Panc1 (cell line): ENCODE results near the gene NELL2. TPM values are rescaled to one million over a fixed set of nuclear protein-coding genes. Genes with fewer than 3 reads are reported as not detected.

Experiments
- ATAC-seq: fragments of 200-7000 bp; cut with Tn5 transposase; 2 replicates; pipeline ENCODE4 v1.9.1; 2020; ENCODE audit warnings: mild to moderate bottlenecking, moderate library complexity
- BruUV-seq: library from RNA; stranded (reverse); fragments of 400-500 nt; replicated peaks from 2 replicates; lab custom pipeline; 2021; lab: Mats Ljungman, UMichigan
- CTCF ChIA-PET: fragments of 300-600 bp; sonication (Branson Sonifier 250); formaldehyde crosslinking; loops from one replicate; lab custom pipeline; 2022; ENCODE audit warnings: antibody characterized with exemption; lab: Charles Lee
- POLR2A ChIA-PET: fragments of 300-600 bp; sonication (Branson Sonifier 250); formaldehyde crosslinking; loops from one replicate; lab custom pipeline; 2022; ENCODE audit warnings: antibody characterized with exemption; lab: Charles Lee
- DNase-seq: peaks from one replicate; pipeline ENCODE4 v3.0.0-alpha.2; 2010; ENCODE audit warnings: low read depth, low spot score
- H3K27ac ChIP-seq: 2 replicates; pipeline ENCODE4 v1.5.1; 2011; ENCODE audit warnings: mild to moderate bottlenecking, low read length, inconsistent platforms
- H3K27me3 ChIP-seq: fragments of 200-500 bp; sonication (Bioruptor generic); 2 replicates; pipeline ENCODE4 v1.6.0; 2014; ENCODE audit warnings: low read length, inconsistent platforms; ENCODE audit not compliant: control insufficient read depth, insufficient read depth
- H3K36me3 ChIP-seq: fragments of 200-500 bp; sonication (Bioruptor generic); 2 replicates; pipeline ENCODE4 v1.5.1; 2014; ENCODE audit warnings: inconsistent platforms, mild to moderate bottlenecking, low read length, moderate library complexity; ENCODE audit not compliant: control insufficient read depth, insufficient read depth
- H3K4me1 ChIP-seq: 2 replicates; pipeline ENCODE4 v1.5.1; 2011; ENCODE audit warnings: inconsistent platforms, mild to moderate bottlenecking, low read length, moderate library complexity; ENCODE audit not compliant: control insufficient read depth, insufficient read depth
- H3K4me3 ChIP-seq, 2 experiments: 2 replicates each; pipeline ENCODE4 v1.5.1; 2011 to 2012; ENCODE audit warnings: low read depth in 2 of 2, low read length in 2 of 2, mild to moderate bottlenecking in 2 of 2, inconsistent platforms in 1 of 2, moderate library complexity in 1 of 2
- H3K9me3 ChIP-seq: fragments of 200-500 bp; sonication (Bioruptor generic); 2 replicates; pipeline ENCODE4 v1.5.1; 2014; ENCODE audit warnings: low read depth, mild to moderate bottlenecking, inconsistent platforms, low read length, moderate library complexity; ENCODE audit not compliant: control insufficient read depth, insufficient read depth
- POLR2AphosphoS5 ChIP-seq: IDR thresholded peaks from 2 replicates; pipeline ENCODE4 v1.6.1; 2012; ENCODE audit warnings: mild to moderate bottlenecking, low read depth, low read length, moderate library complexity
- SIN3A ChIP-seq: IDR thresholded peaks from 2 replicates; pipeline ENCODE4 v1.6.1; 2012; ENCODE audit warnings: low read depth, mild to moderate bottlenecking, low read length, moderate library complexity, borderline replicate concordance; ENCODE audit not compliant: insufficient read depth
- TCF7L2 ChIP-seq: IDR thresholded peaks from 2 replicates; pipeline ENCODE4 v1.6.1; 2011; ENCODE audit warnings: mild to moderate bottlenecking, low read depth, low read length, inconsistent platforms
- in situ Hi-C: cut with HindIII; loops from 2 replicates; pipeline ENCODE4 v1.10.0; 2016; ENCODE audit warnings: low sequenced_read_pairs, low pct_unique_long_range_greater_than_20kb
- intact Hi-C: fragments of 100-400 bp; cut with micrococcal nuclease; formaldehyde crosslinking; loops from one replicate; pipeline ENCODE4 v1.10.0; 2022; ENCODE audit not compliant: unreplicated experiment
- total RNA-seq: library from RNA; stranded (reverse); gene quantifications from one replicate; pipeline ENCODE4 v1.2.1, GENCODE V29; 2021; ENCODE audit not compliant: unreplicated experiment
- TF ChIP-seq, protein P1 (sequence below), 2 experiments: IDR thresholded peaks; 2 replicates each; pipeline ENCODE4 v1.6.1; 2011 to 2012; ENCODE audit warnings: low read depth in 2 of 2, control low read depth in 1 of 2, low read length in 1 of 2, mild to moderate bottlenecking in 1 of 2, moderate library complexity in 1 of 2; ENCODE audit not compliant: insufficient read depth in 1 of 2
- TF ChIP-seq, protein P2 (sequence below): fragments of 450-650 bp; IDR thresholded peaks from 2 replicates; pipeline ENCODE4 v1.5.1; 2017; ENCODE audit warnings: mild to moderate bottlenecking

Gene NELL2
- total RNA-seq, 1 experiment from 2014 or later: 0.28 TPM

DNA sequence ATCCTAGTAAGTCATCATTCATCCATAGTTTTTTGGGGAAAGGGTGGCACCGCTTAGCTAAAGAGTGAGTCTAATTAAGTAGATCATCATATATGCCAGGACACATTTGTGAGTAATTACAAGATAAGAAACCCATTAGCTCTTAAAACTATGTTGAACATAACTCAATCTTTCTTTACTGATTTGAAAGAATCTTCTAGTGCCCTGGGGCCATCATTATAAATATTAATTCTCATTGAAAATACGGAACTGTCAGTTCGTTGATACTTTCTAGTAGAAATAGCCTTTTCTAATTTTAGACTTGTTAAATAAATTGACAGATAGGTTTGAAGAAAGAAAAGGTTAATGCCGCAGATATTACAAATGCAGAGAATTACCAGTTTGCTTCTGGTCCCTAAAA lies 312.6 kb downstream of the NELL2 start:
- in situ Hi-C loops: no loop called here
- no peak overlapping the region for H3K4me3 ChIP-seq
- TF ChIP-seq SIN3A (no peak), POLR2AphosphoS5 (no peak), TCF7L2 (no peak)
- TF ChIP-seq, protein P1, sequence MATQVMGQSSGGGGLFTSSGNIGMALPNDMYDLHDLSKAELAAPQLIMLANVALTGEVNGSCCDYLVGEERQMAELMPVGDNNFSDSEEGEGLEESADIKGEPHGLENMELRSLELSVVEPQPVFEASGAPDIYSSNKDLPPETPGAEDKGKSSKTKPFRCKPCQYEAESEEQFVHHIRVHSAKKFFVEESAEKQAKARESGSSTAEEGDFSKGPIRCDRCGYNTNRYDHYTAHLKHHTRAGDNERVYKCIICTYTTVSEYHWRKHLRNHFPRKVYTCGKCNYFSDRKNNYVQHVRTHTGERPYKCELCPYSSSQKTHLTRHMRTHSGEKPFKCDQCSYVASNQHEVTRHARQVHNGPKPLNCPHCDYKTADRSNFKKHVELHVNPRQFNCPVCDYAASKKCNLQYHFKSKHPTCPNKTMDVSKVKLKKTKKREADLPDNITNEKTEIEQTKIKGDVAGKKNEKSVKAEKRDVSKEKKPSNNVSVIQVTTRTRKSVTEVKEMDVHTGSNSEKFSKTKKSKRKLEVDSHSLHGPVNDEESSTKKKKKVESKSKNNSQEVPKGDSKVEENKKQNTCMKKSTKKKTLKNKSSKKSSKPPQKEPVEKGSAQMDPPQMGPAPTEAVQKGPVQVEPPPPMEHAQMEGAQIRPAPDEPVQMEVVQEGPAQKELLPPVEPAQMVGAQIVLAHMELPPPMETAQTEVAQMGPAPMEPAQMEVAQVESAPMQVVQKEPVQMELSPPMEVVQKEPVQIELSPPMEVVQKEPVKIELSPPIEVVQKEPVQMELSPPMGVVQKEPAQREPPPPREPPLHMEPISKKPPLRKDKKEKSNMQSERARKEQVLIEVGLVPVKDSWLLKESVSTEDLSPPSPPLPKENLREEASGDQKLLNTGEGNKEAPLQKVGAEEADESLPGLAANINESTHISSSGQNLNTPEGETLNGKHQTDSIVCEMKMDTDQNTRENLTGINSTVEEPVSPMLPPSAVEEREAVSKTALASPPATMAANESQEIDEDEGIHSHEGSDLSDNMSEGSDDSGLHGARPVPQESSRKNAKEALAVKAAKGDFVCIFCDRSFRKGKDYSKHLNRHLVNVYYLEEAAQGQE (IDR thresholded peaks at IDR 0.05; ENCODE audit: insufficient read depth in 1 of 2, low read depth in 2 of 2, low read length in 1 of 2): no peak
- TF ChIP-seq, protein P2, sequence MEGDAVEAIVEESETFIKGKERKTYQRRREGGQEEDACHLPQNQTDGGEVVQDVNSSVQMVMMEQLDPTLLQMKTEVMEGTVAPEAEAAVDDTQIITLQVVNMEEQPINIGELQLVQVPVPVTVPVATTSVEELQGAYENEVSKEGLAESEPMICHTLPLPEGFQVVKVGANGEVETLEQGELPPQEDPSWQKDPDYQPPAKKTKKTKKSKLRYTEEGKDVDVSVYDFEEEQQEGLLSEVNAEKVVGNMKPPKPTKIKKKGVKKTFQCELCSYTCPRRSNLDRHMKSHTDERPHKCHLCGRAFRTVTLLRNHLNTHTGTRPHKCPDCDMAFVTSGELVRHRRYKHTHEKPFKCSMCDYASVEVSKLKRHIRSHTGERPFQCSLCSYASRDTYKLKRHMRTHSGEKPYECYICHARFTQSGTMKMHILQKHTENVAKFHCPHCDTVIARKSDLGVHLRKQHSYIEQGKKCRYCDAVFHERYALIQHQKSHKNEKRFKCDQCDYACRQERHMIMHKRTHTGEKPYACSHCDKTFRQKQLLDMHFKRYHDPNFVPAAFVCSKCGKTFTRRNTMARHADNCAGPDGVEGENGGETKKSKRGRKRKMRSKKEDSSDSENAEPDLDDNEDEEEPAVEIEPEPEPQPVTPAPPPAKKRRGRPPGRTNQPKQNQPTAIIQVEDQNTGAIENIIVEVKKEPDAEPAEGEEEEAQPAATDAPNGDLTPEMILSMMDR: no peak
- ChIA-PET POLR2A (no interaction called here), CTCF (no interaction called here)
- no TSS peak for BruUV-seq
- H3K27me3 ChIP-seq: no peaks in the 10 kb centered on the region
- no peaks in the 10 kb centered on the region for H3K36me3 ChIP-seq
- ATAC-seq: no peak
- DNase-seq: no peak
- intact Hi-C loops: no loop called here
- H3K9me3 ChIP-seq: no peaks in the 10 kb centered on the region
- H3K4me1 ChIP-seq: no peaks in the 10 kb centered on the region
- no peak overlapping the region for H3K27ac ChIP-seq

DNA sequence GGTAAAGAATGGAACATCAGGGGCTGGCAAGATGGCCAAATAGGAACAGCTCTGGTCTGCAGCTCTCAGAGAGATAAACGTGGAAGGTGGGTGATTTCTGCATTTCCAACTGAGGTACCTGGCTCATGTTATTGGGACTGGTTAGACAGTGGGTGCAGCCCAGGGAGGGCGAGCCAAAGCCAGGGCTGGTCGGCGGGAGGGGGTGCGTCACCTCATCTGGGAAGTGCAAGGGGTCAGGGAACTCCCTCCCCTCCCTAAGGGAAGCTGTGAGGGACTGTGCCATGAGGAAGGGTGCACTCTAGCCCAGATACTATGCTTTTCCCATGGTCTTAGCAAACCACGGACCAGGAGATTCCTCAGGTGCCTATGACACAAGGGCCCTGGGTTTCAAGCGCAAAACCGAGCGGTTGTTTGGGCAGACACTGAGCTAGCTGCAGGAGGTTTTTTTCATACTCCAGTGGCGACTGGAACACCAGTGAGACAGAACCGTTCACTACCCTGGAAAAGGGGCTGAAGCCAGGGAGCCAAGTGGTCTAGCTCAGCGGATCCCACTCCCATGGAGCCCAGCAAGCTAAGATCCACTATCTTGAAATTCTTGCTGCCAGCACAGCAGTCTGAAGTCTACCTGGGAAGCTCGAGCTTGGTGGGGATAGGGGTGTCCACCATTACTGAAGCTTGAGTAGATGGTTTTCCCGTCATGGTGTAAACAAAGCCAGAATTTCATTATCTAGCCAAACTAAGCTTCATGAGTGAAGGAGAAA lies 317.6 kb downstream of the NELL2 start:
- no peak overlapping the region for H3K27ac ChIP-seq
- no TSS peak for BruUV-seq
- CTCF ChIA-PET: no interaction called here
- H3K27me3 ChIP-seq: no peaks in the 10 kb centered on the region
- POLR2A ChIA-PET: no interaction called here
- no peaks in the 10 kb centered on the region for H3K9me3 ChIP-seq
- ATAC-seq (no peak), DNase-seq (no peak)
- no peak for TF ChIP-seq TCF7L2
- TF ChIP-seq POLR2AphosphoS5: no peak
- no peak for TF ChIP-seq SIN3A
- TF ChIP-seq, protein P1 (IDR thresholded peaks at IDR 0.05; ENCODE audit: insufficient read depth in 1 of 2, low read depth in 2 of 2, low read length in 1 of 2): no peak
- TF ChIP-seq, protein P2: no peak
- in situ Hi-C loops: no loop called here
- H3K36me3 ChIP-seq: no peaks in the 10 kb centered on the region
- no peak overlapping the region for H3K4me3 ChIP-seq
- intact Hi-C loops: no loop called here
- no peaks in the 10 kb centered on the region for H3K4me1 ChIP-seq
